ENCODE results near the gene TMC6.

DNA sequence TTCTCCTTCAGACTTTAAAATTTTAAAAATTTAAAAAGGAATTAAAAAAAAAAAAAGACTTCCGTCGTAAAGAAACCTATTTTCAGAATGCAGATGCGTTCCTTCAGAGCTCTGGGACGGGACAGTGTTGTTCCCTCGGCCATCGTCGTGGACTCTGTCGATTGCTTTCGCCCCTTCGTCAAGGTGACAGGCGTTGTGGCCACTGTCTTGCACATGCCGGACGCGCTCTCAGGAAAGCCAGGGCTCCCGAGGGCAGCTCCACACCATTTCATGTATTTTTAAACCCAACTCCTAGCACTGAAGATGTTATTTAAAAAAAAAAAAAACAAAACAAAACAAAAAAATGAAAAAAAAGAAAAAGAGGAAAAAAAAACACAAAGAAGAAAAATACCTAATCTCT, 22.3 kb downstream of the TMC6 start:
- TF ChIP-seq, protein P1, sequence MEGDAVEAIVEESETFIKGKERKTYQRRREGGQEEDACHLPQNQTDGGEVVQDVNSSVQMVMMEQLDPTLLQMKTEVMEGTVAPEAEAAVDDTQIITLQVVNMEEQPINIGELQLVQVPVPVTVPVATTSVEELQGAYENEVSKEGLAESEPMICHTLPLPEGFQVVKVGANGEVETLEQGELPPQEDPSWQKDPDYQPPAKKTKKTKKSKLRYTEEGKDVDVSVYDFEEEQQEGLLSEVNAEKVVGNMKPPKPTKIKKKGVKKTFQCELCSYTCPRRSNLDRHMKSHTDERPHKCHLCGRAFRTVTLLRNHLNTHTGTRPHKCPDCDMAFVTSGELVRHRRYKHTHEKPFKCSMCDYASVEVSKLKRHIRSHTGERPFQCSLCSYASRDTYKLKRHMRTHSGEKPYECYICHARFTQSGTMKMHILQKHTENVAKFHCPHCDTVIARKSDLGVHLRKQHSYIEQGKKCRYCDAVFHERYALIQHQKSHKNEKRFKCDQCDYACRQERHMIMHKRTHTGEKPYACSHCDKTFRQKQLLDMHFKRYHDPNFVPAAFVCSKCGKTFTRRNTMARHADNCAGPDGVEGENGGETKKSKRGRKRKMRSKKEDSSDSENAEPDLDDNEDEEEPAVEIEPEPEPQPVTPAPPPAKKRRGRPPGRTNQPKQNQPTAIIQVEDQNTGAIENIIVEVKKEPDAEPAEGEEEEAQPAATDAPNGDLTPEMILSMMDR (IDR thresholded peaks at IDR 0.05): no peak
- TF ChIP-seq POLR2A (IDR thresholded peaks at IDR 0.05): no peak

Measured in adrenal gland (tissue), 5 donors.